Measurements from ENCODE around the gene EML4. TPM values are rescaled to one million over a fixed set of nuclear protein-coding genes. Genes with fewer than 3 reads are reported as not detected.

The EML4 gene
- total and polyA plus RNA-seq, 2 of the 13 experiments (the other 11 are each of a cell fraction or from before 2014, with no cell fraction given), result 243 to 476 TPM

DNA sequence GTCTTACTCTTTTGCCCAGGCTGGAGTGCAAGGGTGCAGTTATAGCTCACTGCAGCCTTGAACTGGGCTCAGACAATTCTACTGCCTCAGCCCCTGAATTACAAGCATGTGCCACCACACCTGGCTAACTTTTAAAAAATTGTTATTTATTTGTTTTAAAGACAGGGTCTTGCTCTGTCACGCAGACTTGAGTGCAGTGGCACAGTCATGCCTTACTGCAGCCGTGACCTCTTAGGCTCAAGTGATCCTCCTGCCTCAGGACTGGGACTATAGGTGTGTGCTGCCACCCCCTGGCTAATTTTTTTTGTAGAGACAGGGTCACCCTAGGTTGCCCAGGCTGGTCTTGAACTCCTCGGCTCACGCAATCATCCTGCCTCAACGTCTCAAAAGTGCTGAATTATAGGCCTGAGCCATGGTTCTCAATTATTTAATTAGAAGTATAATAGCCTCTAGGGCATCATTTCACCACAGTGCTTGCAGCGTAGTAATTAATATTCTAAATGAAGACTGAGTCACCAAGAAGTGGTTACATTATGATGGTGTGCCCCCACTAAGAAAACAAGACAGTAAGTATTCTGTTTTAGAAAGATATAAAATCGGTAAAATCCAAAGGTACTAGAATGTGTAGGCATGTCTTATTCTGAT is 69.6 kb downstream of the EML4 start:
- H3K27me3 ChIP-seq (ENCODE audit: control insufficient read depth in 1 of 2, insufficient read depth in 2 of 2, low read length in 2 of 2), result no peaks in the 10 kb centered on the region
- FAIRE-seq, result no peak
- peaks cover 100% of the 10 kb centered on the region for H4K20me1 ChIP-seq (ENCODE audit: insufficient read depth, low read length)
- POLR2A ChIA-PET, result interaction anchor here (0.6 to 0.8 kb wide), 2 partner anchors 123 to 192 kb away, joined by 3 read pairs; no protein-coding TSS in a partner anchor
- H3K79me2 ChIP-seq (ENCODE audit: insufficient read depth, low read length), result peaks cover 100% of the 10 kb centered on the region
- intact Hi-C loops (cut with micrococcal nuclease; ENCODE audit: unreplicated experiment), result loop anchor here (1.0 to 5.0 kb wide), 4 partner anchors 36 to 371 kb away; no protein-coding TSS in a partner anchor
- peak; percentile 77 for ATAC-seq
- no peak overlapping the region for H3K4me3 ChIP-seq (replicated peaks in 1 of 3; ENCODE audit: insufficient read depth in 1 of 3, low read depth in 2 of 3, low read length in 3 of 3)
- no peaks in the 10 kb centered on the region for H3K9me3 ChIP-seq (ENCODE audit: low read length)
- H3K9ac ChIP-seq (ENCODE audit: insufficient read depth, low read depth, low read length), result no peak overlapping the region
- DNase-seq (ENCODE audit: low spot score), result peak; percentile 53
- no peak overlapping the region for H2AFZ ChIP-seq (ENCODE audit: low read length)
- H3K4me1 ChIP-seq (ENCODE audit: insufficient read depth, low read length), result peaks cover 100% of the 10 kb centered on the region
- CTCF ChIA-PET (ENCODE audit: low intra/inter-chr PET ratio, low total read pairs), result interaction anchor here (0.8 to 3.4 kb wide), 5 partner anchors 42 to 152 kb away, joined by 3 to 24 read pairs (median 4); no protein-coding TSS in a partner anchor
- H3K4me2 ChIP-seq (ENCODE audit: low read depth, low read length), result peak overlapping the region; percentile 19; the same call in 1 of the 2 replicates
- BruUV-seq (replicated peaks), result no TSS peak
- H3K27ac ChIP-seq (ENCODE audit: extremely low read length, insufficient read depth, low read length), result no peak overlapping the region
- in situ Hi-C loops (cut with HindIII; ENCODE audit: extremely low pct_ligation_motif_present, low pct_unique_long_range_greater_than_20kb), result loop anchor here (5.0 kb wide), 1 partner anchor 141 kb away; no protein-coding TSS in a partner anchor
- H3K36me3 ChIP-seq (replicated peaks in 1 of 2; ENCODE audit: control insufficient read depth in 1 of 2, insufficient read depth in 2 of 2, low read length in 2 of 2), result peaks cover 1 to 57% of the 10 kb centered on the region in 2 experiments
- 71% methylated on average over 7 of the region's 7 CpGs for WGBS (ENCODE audit: low lambda C conversion rate)
- TF ChIP-seq MIER3 (CRISPR knock-in tag; IDR thresholded peaks at IDR 0.05; ENCODE audit: borderline replicate concordance) (0 out of 2 replicates have a peak, but pooled peaks have one; percentile 21), SMYD3 (CRISPR knock-in tag; IDR thresholded peaks at IDR 0.05) (peak; percentile 66; the same call in 1 of the 2 replicates), ASH2L (IDR thresholded peaks at IDR 0.05; ENCODE audit: insufficient read length, low read depth, low read length) (no peak), STAG1 (CRISPR knock-in tag; IDR thresholded peaks at IDR 0.05) (peak; percentile 80), SMARCC2 (IDR thresholded peaks at IDR 0.05) (no peak), POLR2AphosphoS2 (IDR thresholded peaks at IDR 0.05; ENCODE audit: low read depth, low read length) (no peak), TCF7 (IDR thresholded peaks at IDR 0.05; ENCODE audit: low read depth) (no peak), ZBTB8A (CRISPR knock-in tag; IDR thresholded peaks at IDR 0.05; ENCODE audit: borderline replicate concordance, low read depth) (no peak)
- TF ChIP-seq, protein P1, sequence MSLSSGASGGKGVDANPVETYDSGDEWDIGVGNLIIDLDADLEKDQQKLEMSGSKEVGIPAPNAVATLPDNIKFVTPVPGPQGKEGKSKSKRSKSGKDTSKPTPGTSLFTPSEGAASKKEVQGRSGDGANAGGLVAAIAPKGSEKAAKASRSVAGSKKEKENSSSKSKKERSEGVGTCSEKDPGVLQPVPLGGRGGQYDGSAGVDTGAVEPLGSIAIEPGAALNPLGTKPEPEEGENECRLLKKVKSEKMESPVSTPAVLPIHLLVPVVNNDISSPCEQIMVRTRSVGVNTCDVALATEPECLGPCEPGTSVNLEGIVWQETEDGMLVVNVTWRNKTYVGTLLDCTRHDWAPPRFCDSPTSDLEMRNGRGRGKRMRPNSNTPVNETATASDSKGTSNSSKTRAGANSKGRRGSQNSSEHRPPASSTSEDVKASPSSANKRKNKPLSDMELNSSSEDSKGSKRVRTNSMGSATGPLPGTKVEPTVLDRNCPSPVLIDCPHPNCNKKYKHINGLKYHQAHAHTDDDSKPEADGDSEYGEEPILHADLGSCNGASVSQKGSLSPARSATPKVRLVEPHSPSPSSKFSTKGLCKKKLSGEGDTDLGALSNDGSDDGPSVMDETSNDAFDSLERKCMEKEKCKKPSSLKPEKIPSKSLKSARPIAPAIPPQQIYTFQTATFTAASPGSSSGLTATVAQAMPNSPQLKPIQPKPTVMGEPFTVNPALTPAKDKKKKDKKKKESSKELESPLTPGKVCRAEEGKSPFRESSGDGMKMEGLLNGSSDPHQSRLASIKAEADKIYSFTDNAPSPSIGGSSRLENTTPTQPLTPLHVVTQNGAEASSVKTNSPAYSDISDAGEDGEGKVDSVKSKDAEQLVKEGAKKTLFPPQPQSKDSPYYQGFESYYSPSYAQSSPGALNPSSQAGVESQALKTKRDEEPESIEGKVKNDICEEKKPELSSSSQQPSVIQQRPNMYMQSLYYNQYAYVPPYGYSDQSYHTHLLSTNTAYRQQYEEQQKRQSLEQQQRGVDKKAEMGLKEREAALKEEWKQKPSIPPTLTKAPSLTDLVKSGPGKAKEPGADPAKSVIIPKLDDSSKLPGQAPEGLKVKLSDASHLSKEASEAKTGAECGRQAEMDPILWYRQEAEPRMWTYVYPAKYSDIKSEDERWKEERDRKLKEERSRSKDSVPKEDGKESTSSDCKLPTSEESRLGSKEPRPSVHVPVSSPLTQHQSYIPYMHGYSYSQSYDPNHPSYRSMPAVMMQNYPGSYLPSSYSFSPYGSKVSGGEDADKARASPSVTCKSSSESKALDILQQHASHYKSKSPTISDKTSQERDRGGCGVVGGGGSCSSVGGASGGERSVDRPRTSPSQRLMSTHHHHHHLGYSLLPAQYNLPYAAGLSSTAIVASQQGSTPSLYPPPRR (CRISPR knock-in tag; IDR thresholded peaks at IDR 0.05; ENCODE audit: borderline replicate concordance), result no peak
- TF ChIP-seq, protein P2, sequence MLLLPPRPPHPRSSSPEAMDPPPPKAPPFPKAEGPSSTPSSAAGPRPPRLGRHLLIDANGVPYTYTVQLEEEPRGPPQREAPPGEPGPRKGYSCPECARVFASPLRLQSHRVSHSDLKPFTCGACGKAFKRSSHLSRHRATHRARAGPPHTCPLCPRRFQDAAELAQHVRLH (CRISPR knock-in tag; IDR thresholded peaks at IDR 0.05; ENCODE audit: borderline replicate concordance, low read depth), result peak; percentile 44; the same call in 1 of the 2 replicates
- TF ChIP-seq, protein P3, sequence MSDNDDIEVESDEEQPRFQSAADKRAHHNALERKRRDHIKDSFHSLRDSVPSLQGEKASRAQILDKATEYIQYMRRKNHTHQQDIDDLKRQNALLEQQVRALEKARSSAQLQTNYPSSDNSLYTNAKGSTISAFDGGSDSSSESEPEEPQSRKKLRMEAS (IDR thresholded peaks at IDR 0.05), result 0 out of 2 replicates have a peak, but pooled peaks have one; percentile 19
- TF ChIP-seq, protein P4, sequence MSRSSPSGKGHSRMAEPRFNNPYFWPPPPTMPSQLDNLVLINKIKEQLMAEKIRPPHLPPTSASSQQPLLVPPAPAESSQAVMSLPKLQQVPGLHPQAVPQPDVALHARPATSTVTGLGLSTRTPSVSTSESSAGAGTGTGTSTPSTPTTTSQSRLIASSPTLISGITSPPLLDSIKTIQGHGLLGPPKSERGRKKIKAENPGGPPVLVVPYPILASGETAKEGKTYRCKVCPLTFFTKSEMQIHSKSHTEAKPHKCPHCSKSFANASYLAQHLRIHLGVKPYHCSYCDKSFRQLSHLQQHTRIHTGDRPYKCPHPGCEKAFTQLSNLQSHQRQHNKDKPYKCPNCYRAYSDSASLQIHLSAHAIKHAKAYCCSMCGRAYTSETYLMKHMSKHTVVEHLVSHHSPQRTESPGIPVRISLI (CRISPR knock-in tag; IDR thresholded peaks at IDR 0.05; ENCODE audit: borderline replicate concordance), result peak; percentile 24; the same call in 1 of the 2 replicates
- TF ChIP-seq, protein P5, sequence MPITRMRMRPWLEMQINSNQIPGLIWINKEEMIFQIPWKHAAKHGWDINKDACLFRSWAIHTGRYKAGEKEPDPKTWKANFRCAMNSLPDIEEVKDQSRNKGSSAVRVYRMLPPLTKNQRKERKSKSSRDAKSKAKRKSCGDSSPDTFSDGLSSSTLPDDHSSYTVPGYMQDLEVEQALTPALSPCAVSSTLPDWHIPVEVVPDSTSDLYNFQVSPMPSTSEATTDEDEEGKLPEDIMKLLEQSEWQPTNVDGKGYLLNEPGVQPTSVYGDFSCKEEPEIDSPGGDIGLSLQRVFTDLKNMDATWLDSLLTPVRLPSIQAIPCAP (CRISPR knock-in tag; IDR thresholded peaks at IDR 0.05; ENCODE audit: low read depth), result no peak
- TF ChIP-seq, protein P6, sequence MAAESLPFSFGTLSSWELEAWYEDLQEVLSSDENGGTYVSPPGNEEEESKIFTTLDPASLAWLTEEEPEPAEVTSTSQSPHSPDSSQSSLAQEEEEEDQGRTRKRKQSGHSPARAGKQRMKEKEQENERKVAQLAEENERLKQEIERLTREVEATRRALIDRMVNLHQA (CRISPR knock-in tag; IDR thresholded peaks at IDR 0.05), result no peak

All from HepG2 (cell line).